ENCODE measurements around the gene S100A1.
A peak's percentile ranks its signal among the peaks of the same experiment; 100 is the strongest.

GRCh38 chr1:153670859-153671627, 42.8 kb downstream of the S100A1 start, which contains the start of gene ILF2:
- TF ChIP-seq CTCF (conservative IDR thresholded peaks at IDR 0.05; ENCODE audit: low read depth, low read length) = peak; percentile 41; the same call in 1 of the 2 replicates
- TF ChIP-seq EZH2 (IDR thresholded peaks at IDR 0.05; ENCODE audit: borderline replicate concordance, low read depth, low read length, poor library complexity, severe bottlenecking) = no peak

Measured in A673 (cell line).